Stimulated activated naive CD8-positive, alpha-beta T cell treated with anti-CD3 and anti-CD28 coated beads, Interleukin-15, amount 100 ng/mL, for 72 hours (primary cell): ENCODE measurements around the gene SLC6A17.

Experiments
- ATAC-seq: fragments of 150-1000 bp; cut with Tn5 transposase; 2 replicates; pipeline ENCODE4 v1.10.0; 2021; ENCODE audit warnings: mild to moderate bottlenecking, moderate library complexity
- DNase-seq, 2 donors: peaks; one replicate each; pipeline ENCODE4 v3.0.0; 2021 to 2022
- H3K27ac Mint-ChIP-seq, 2 donors: one replicate each; pipeline ENCODE4 v1.8.0; 2022; ENCODE audit warnings: mild to moderate bottlenecking in 2 of 2, mixed read lengths in 2 of 2, moderate library complexity in 2 of 2
- H3K27me3 Mint-ChIP-seq: one replicate; pipeline ENCODE4 v1.8.0; 2022; ENCODE audit warnings: mixed read lengths
- H3K4me1 Mint-ChIP-seq: one replicate; pipeline ENCODE4 v1.8.0; 2022; ENCODE audit warnings: mild to moderate bottlenecking, mixed read lengths
- H3K4me3 Mint-ChIP-seq, 2 donors: one replicate each; pipeline ENCODE4 v1.8.0; 2022; ENCODE audit warnings: mild to moderate bottlenecking in 2 of 2, mixed read lengths in 2 of 2, moderate library complexity in 1 of 2
- H3K9me3 Mint-ChIP-seq, 2 donors: one replicate each; pipeline ENCODE4 v1.8.0; 2022; ENCODE audit warnings: mixed read lengths in 2 of 2

SLC6A17 gene

GRCh38 chr1:110125810-110126209, 24.5 kb upstream of the SLC6A17 start:
- ATAC-seq (no peak), DNase-seq (no peak)
- H3K27me3 Mint-ChIP-seq = peaks cover 69% of the 10 kb centered on the region
- no peak overlapping the region for H3K4me3 Mint-ChIP-seq
- H3K4me1 Mint-ChIP-seq = peaks cover 10% of the 10 kb centered on the region
- no peak overlapping the region for H3K27ac Mint-ChIP-seq
- H3K9me3 Mint-ChIP-seq = peaks cover 5% of the 10 kb centered on the region in 2 donors

- Mint-ChIP-seq H3K27me3 (peaks cover 63% of the 10 kb centered on the region), H3K27ac (no peak overlapping the region), H3K4me3 (peak overlapping the region in 1 of 2 donors; percentile 38), H3K4me1 (peaks cover 12% of the 10 kb centered on the region), H3K9me3 (peaks cover 0 to 4% of the 10 kb centered on the region in 2 donors)
- ATAC-seq = peak; percentile 53
- no peak for DNase-seq
Observed at GRCh38 chr1:110130113-110130591, 20.1 kb upstream of the SLC6A17 start.

- no peak for ATAC-seq
- H3K4me3 Mint-ChIP-seq = no peak overlapping the region
- H3K27me3 Mint-ChIP-seq = peaks cover 63% of the 10 kb centered on the region
- peaks cover 15% of the 10 kb centered on the region for H3K4me1 Mint-ChIP-seq
- no peak for DNase-seq
- H3K27ac Mint-ChIP-seq = no peak overlapping the region
- H3K9me3 Mint-ChIP-seq = peaks cover 0 to under 1% of the 10 kb centered on the region in 2 donors
Observed at GRCh38 chr1:110130989-110131388, 19.3 kb upstream of the SLC6A17 start.

- ATAC-seq (no peak), DNase-seq (no peak)
- no peaks in the 10 kb centered on the region for H3K9me3 Mint-ChIP-seq
- peaks cover 75% of the 10 kb centered on the region for H3K27me3 Mint-ChIP-seq
- H3K4me3 Mint-ChIP-seq = no peak overlapping the region
- H3K27ac Mint-ChIP-seq = no peak overlapping the region
- H3K4me1 Mint-ChIP-seq = peaks cover 29% of the 10 kb centered on the region
Observed at GRCh38 chr1:110132682-110133081, 17.6 kb upstream of the SLC6A17 start.

GRCh38 chr1:110133436-110133835, 16.9 kb upstream of the SLC6A17 start:
- H3K4me3 Mint-ChIP-seq = no peak overlapping the region
- ATAC-seq (no peak), DNase-seq (no peak)
- H3K4me1 Mint-ChIP-seq = peaks cover 32% of the 10 kb centered on the region
- no peak overlapping the region for H3K27ac Mint-ChIP-seq
- H3K27me3 Mint-ChIP-seq = peaks cover 72% of the 10 kb centered on the region
- no peaks in the 10 kb centered on the region for H3K9me3 Mint-ChIP-seq

DNA sequence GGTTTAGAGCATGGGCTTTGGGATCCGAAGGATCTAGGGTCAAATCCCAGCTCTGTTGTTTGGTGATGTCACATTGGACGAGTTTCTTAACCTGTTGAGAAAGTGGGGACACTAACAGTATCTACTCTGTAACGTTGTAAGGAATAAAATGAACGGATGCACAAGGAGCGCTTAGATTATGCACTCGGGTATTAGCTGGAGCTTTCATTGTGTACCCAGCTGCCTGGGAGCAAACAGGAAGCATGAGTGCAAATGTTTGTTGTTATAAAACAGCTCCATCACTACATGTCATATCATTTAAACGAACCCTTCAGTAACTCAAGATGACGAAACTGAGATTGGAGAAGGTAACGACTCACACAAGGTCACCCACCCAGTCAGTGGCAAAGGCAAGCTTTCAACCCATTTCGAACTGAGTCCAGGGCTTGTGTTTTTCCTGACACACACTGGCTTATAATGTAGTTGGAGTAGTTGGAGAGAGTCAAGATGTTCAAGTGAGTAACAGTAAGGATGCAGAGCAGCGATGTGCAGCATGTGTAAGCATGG, 16.2 kb upstream of the SLC6A17 start:
- H3K27me3 Mint-ChIP-seq = peaks cover 71% of the 10 kb centered on the region

DNA sequence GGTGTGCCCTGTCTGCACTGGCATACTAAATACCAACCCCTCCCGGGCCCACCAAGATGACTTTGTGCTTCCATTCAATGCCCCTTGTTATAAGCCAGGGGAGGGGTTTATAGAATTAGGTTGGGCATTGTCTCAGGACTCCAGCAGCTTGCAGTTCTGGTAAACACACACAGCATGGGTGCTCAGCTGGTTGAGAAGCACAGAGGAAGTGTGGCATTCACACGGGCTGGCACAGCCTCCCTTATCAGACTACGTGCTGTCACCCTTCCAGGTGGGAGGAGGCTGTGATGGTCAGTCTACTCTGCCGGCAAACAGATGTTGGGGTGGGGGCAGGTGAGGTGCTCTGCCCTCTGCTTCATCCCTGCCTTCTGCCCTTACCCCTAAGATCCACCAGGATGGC, 15.0 kb upstream of the SLC6A17 start:
- no peak for ATAC-seq
- peaks cover 66% of the 10 kb centered on the region for H3K27me3 Mint-ChIP-seq
- peaks cover 29% of the 10 kb centered on the region for H3K4me1 Mint-ChIP-seq

More for the DNA sequence above, 16.2 kb upstream of the SLC6A17 start:
- Mint-ChIP-seq H3K4me1 (peaks cover 32% of the 10 kb centered on the region), H3K4me3 (no peak overlapping the region), H3K27ac (no peak overlapping the region), H3K9me3 (no peaks in the 10 kb centered on the region)
- no peak for DNase-seq
- ATAC-seq = no peak

GRCh38 chr1:110135666-110136065, 14.6 kb upstream of the SLC6A17 start:
- DNase-seq = no peak
- ATAC-seq = no peak
- no peaks in the 10 kb centered on the region for H3K9me3 Mint-ChIP-seq
- peaks cover 63% of the 10 kb centered on the region for H3K27me3 Mint-ChIP-seq
- no peak overlapping the region for H3K4me3 Mint-ChIP-seq
- peaks cover 25% of the 10 kb centered on the region for H3K4me1 Mint-ChIP-seq
- H3K27ac Mint-ChIP-seq = no peak overlapping the region

More for the DNA sequence above, 15.0 kb upstream of the SLC6A17 start:
- DNase-seq = no peak
- H3K4me3 Mint-ChIP-seq = no peak overlapping the region
- H3K9me3 Mint-ChIP-seq = no peaks in the 10 kb centered on the region
- H3K27ac Mint-ChIP-seq = no peak overlapping the region

DNA sequence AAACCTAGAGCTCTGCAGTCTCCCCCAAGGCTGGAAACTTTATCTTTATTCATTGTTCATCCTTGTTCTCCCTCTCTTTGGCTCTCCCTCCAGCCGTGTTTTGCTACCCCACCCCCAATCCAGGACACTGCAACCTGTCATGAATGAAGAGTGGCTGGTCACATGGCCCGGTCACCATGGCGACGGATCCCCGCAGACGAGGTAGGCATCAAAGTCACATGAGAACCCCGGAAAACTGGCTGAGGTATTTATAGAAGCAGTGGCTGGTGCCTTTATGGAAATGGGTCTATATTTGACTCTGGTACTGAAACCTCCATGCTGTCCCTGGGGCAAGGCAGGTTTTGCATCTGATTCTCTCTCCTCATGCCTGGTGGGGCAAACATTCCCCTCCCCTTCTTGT, 13.4 kb upstream of the SLC6A17 start:
- DNase-seq = peak in 1 of 2 donors; percentile 35
- Mint-ChIP-seq H3K4me3 (no peak overlapping the region), H3K9me3 (no peaks in the 10 kb centered on the region), H3K27ac (no peak overlapping the region), H3K4me1 (peaks cover 20% of the 10 kb centered on the region), H3K27me3 (peaks cover 61% of the 10 kb centered on the region)
- ATAC-seq = peak; percentile 39

DNA sequence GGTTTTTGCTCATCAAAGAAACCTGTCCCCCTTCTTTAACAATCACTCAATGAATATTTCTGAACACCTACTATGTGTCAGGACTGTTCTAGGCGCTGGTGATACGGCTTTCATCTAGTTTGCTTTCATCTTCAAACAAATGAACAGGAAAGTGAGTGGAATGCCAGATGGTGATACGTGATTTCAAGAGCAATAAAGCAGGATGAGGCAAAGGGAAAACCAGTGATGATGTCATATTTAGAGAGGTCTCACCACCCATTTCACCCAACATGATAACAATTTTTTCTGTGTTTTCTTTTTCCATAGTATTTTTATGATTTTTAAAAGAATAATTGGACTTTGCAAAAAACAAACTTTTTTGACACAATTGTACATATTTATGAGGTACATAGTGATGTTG, 11.3 kb upstream of the SLC6A17 start:
- ATAC-seq (no peak), DNase-seq (no peak)
- H3K4me1 Mint-ChIP-seq = peaks cover 20% of the 10 kb centered on the region
- H3K27ac Mint-ChIP-seq = no peak overlapping the region
- H3K27me3 Mint-ChIP-seq = peaks cover 64% of the 10 kb centered on the region
- H3K9me3 Mint-ChIP-seq = no peaks in the 10 kb centered on the region
- no peak overlapping the region for H3K4me3 Mint-ChIP-seq

DNA sequence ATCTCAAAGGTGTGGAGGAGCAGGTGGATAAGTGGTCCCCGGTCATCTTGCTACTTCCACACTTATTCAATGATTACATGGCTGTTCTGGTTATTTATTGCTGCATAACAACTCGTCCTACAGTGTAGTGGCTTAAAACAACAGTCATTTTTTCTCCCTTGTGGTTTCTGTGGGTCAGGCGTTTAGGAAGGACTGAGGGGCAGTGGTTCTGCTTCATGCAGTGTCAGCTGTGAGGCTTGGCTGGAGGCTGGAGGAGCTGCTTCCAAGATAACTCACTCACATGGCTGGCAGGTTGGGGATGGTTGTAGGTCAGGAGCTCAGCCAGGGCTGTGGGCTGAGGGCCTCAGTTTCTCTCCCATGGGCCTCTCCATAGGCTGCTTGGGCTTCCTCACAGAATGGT, 5.9 kb upstream of the SLC6A17 start:
- H3K4me1 Mint-ChIP-seq = no peaks in the 10 kb centered on the region
- peaks cover 28% of the 10 kb centered on the region for H3K27me3 Mint-ChIP-seq
- no peak overlapping the region for H3K27ac Mint-ChIP-seq
- ATAC-seq (no peak), DNase-seq (no peak)
- H3K9me3 Mint-ChIP-seq = no peaks in the 10 kb centered on the region
- no peak overlapping the region for H3K4me3 Mint-ChIP-seq

- peaks cover 23% of the 10 kb centered on the region for H3K27me3 Mint-ChIP-seq
- ATAC-seq (no peak), DNase-seq (no peak)
Observed at GRCh38 chr1:110148961-110149360, 1.3 kb upstream of the SLC6A17 start.

DNA sequence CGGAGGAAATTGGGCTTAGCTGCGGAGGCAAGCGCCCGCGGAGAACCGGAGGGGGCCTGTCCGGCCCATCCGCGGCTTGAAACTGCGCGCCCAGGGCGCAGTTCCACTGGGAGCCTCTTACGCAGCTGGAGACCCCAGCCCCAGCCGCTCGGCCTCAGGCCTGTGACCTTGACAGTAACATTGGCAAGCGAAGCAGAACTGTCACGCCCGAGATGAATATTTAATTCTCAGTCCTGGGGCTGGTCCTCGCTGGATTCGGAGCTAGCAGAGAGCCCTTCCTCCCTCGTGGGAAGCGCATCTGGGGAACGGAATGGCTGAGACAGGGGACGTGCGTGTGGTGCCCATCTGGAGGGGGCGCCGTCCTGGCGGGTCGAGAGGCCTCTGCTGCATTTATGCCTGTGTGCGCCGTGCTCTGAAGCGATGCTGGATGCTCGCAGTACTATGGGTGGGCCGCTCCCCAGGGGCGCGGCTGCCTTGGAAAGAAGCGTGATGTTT, 928 bp downstream of the SLC6A17 start:
- Mint-ChIP-seq H3K4me3 (peak overlapping the region in 1 of 2 donors; percentile 37), H3K27me3 (peaks cover 46% of the 10 kb centered on the region), H3K4me1 (no peaks in the 10 kb centered on the region)

More at GRCh38 chr1:110148961-110149360, 1.3 kb upstream of the SLC6A17 start:
- Mint-ChIP-seq H3K4me1 (no peaks in the 10 kb centered on the region), H3K9me3 (no peaks in the 10 kb centered on the region), H3K27ac (no peak overlapping the region), H3K4me3 (no peak overlapping the region)

GRCh38 chr1:110152133-110152785, 2.0 kb downstream of the SLC6A17 start:
- ATAC-seq (no peak), DNase-seq (no peak)
- no peak overlapping the region for H3K27ac Mint-ChIP-seq
- H3K4me3 Mint-ChIP-seq = no peak overlapping the region
- no peaks in the 10 kb centered on the region for H3K9me3 Mint-ChIP-seq
- peaks cover 55% of the 10 kb centered on the region for H3K27me3 Mint-ChIP-seq
- no peaks in the 10 kb centered on the region for H3K4me1 Mint-ChIP-seq

More for the DNA sequence above, 928 bp downstream of the SLC6A17 start:
- DNase-seq (no peak), ATAC-seq (no peak)
- Mint-ChIP-seq H3K9me3 (no peaks in the 10 kb centered on the region), H3K27ac (no peak overlapping the region)

DNA sequence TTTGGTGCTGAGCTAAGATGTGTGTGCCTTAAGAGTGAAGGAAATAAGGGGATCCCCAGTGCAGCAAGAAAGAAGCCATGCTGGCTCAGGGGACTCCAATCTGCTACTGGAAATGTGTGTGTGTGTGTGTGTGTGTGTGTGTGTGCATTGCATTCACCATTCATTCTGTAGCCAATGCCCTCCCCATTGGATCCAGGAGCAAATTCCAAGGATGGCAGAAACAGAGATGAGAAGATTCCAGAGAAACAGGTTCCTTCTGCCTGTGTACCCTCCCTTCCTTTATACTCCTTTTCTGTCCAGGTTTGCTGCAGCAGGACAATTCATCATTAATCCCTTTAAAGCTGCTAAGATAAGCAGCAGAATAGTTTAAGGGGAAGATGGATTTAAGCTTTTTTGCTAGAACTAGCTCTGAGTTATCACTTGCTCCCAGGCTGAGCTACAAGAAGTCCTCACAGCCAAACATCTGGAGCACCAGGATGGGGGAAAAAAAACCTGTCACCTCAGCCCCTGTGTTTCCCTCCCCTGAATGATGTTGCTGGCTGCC, 3.2 kb downstream of the SLC6A17 start:
- H3K4me3 Mint-ChIP-seq = no peak overlapping the region
- H3K9me3 Mint-ChIP-seq = no peaks in the 10 kb centered on the region
- no peak for DNase-seq
- ATAC-seq = no peak
- H3K4me1 Mint-ChIP-seq = no peaks in the 10 kb centered on the region
- no peak overlapping the region for H3K27ac Mint-ChIP-seq
- peaks cover 64% of the 10 kb centered on the region for H3K27me3 Mint-ChIP-seq

DNA sequence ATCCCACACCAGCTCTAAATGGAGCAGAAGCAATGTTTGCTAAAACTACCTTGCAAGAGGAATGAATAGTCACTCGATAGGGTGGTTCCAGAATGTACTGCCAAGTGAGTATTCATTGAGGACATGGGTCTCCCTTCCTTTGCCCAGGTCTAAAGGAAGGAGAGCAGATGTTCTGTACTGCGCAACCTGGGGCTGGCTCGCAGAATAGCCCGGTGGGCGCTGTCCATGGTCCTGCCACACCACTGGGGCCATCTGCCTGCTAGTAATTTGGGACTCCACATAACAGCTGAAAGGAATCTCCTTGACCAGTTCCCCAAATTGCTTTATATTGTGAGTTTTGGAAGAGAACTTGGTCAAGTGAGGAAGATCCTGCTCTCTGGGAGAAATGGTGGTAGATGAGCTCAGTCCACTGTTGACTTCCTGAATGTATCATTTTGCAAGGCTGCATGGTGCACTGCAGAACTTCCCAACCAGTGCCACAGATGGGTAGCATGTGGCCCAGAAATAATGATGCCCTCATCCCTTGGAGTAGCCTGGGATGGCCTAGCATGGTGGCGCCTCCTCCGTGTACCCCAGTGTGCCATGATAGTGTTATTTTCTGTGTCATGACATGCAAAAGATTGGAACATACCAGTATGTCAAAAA, 5.7 kb downstream of the SLC6A17 start:
- H3K9me3 Mint-ChIP-seq = no peaks in the 10 kb centered on the region
- no peak overlapping the region for H3K27ac Mint-ChIP-seq
- H3K27me3 Mint-ChIP-seq = peaks cover 64% of the 10 kb centered on the region
- DNase-seq (peak; percentile 29 to 30), ATAC-seq (no peak)
- no peak overlapping the region for H3K4me3 Mint-ChIP-seq
- H3K4me1 Mint-ChIP-seq = peaks cover 9% of the 10 kb centered on the region
